ACC112 (cell line): ENCODE measurements around the gene IMMP2L.

Experiments
- H2AFZ ChIP-seq: fragments of 200-600 bp; sonication (generic); one replicate; pipeline ENCODE4 v1.6.0; 2017; ENCODE audit warnings: antibody characterized with exemption, low read length; ENCODE audit not compliant: unreplicated experiment
- H3K27ac ChIP-seq: fragments of 200-600 bp; sonication (generic); 2 replicates; pipeline ENCODE4 v1.5.1; 2014; ENCODE audit warnings: low read depth, mild to moderate bottlenecking, antibody characterized with exemption, low read length, moderate library complexity
- H3K27me3 ChIP-seq: fragments of 200-600 bp; sonication (generic); 2 replicates; pipeline ENCODE4 v1.6.1; 2014; ENCODE audit warnings: mild to moderate bottlenecking, antibody characterized with exemption, low read length, moderate library complexity, mixed read lengths; ENCODE audit not compliant: insufficient read depth
- H3K36me3 ChIP-seq: fragments of 200-600 bp; sonication (generic); 2 replicates; pipeline ENCODE4 v1.6.1; 2016; ENCODE audit warnings: mild to moderate bottlenecking, antibody characterized with exemption, low read length, moderate library complexity, mixed read lengths; ENCODE audit not compliant: insufficient read depth
- H3K4me1 ChIP-seq: fragments of 200-600 bp; sonication (generic); one replicate; pipeline ENCODE4 v1.6.1; 2016; ENCODE audit warnings: low read length, mixed read lengths; ENCODE audit not compliant: insufficient read depth, unreplicated experiment, control insufficient read depth
- H3K4me3 ChIP-seq: fragments of 200-600 bp; sonication (generic); 2 replicates; pipeline ENCODE4 v1.5.1; 2014; ENCODE audit warnings: mild to moderate bottlenecking, low read depth, low read length
- H3K79me2 ChIP-seq: fragments of 200-600 bp; sonication (generic); one replicate; pipeline ENCODE4 v1.6.0; 2016; ENCODE audit warnings: low read length; ENCODE audit not compliant: control insufficient read depth, unreplicated experiment, insufficient read depth

IMMP2L gene

GRCh38 chr7:110633313-110633712 lies 929.0 kb downstream of the IMMP2L start:
- H3K36me3 ChIP-seq: no peaks in the 10 kb centered on the region
- no peak overlapping the region for H3K4me3 ChIP-seq
- no peaks in the 10 kb centered on the region for H3K4me1 ChIP-seq
- no peaks in the 10 kb centered on the region for H3K79me2 ChIP-seq
- no peaks in the 10 kb centered on the region for H3K27me3 ChIP-seq
- no peak overlapping the region for H3K27ac ChIP-seq
- no peak overlapping the region for H2AFZ ChIP-seq

GRCh38 chr7:110626414-110626813 lies 935.9 kb downstream of the IMMP2L start:
- no peaks in the 10 kb centered on the region for H3K36me3 ChIP-seq
- H3K79me2 ChIP-seq: no peaks in the 10 kb centered on the region

GRCh38 chr7:110625294-110625693 lies 937.0 kb downstream of the IMMP2L start:
- Histone ChIP-seq H3K4me3 (no peak overlapping the region), H3K79me2 (no peaks in the 10 kb centered on the region), H3K4me1 (no peaks in the 10 kb centered on the region), H2AFZ (no peak overlapping the region), H3K27me3 (0 out of 2 replicates have a peak, but pooled peaks cover 3% of the 10 kb centered on the region), H3K36me3 (no peaks in the 10 kb centered on the region), H3K27ac (no peak overlapping the region)

More at GRCh38 chr7:110626414-110626813, 935.9 kb downstream of the IMMP2L start:
- H2AFZ ChIP-seq: no peak overlapping the region
- H3K27ac ChIP-seq: no peak overlapping the region
- 0 out of 2 replicates have a peak, but pooled peaks cover 3% of the 10 kb centered on the region for H3K27me3 ChIP-seq
- H3K4me3 ChIP-seq: no peak overlapping the region
- no peaks in the 10 kb centered on the region for H3K4me1 ChIP-seq

- Histone ChIP-seq H3K4me1 (no peaks in the 10 kb centered on the region), H3K4me3 (no peak overlapping the region), H3K27ac (no peak overlapping the region), H3K36me3 (no peaks in the 10 kb centered on the region), H3K27me3 (0 out of 2 replicates have a peak, but pooled peaks cover 3% of the 10 kb centered on the region), H2AFZ (no peak overlapping the region), H3K79me2 (no peaks in the 10 kb centered on the region)
Measured at GRCh38 chr7:110623436-110623835, 938.9 kb downstream of the IMMP2L start.

- Histone ChIP-seq H2AFZ (no peak overlapping the region), H3K4me1 (no peaks in the 10 kb centered on the region), H3K27ac (no peak overlapping the region), H3K4me3 (no peak overlapping the region), H3K79me2 (no peaks in the 10 kb centered on the region), H3K36me3 (no peaks in the 10 kb centered on the region), H3K27me3 (0 out of 2 replicates have a peak, but pooled peaks cover 3% of the 10 kb centered on the region)
Measured at GRCh38 chr7:110621289-110621688, 941.0 kb downstream of the IMMP2L start.

GRCh38 chr7:110620110-110620735 lies 942.1 kb downstream of the IMMP2L start:
- Histone ChIP-seq H3K4me1 (no peaks in the 10 kb centered on the region), H3K27ac (no peak overlapping the region), H3K4me3 (no peak overlapping the region), H3K27me3 (0 out of 2 replicates have a peak, but pooled peaks cover 3% of the 10 kb centered on the region), H2AFZ (no peak overlapping the region), H3K36me3 (no peaks in the 10 kb centered on the region), H3K79me2 (no peaks in the 10 kb centered on the region)
